GM23338 (cell line): Measurements from ENCODE around the gene RPS5. TPM values are rescaled to one million over a fixed set of nuclear protein-coding genes. Genes with fewer than 3 reads are reported as not detected.

Experiments
- ATAC-seq: fragments of 200-7000 bp; cut with Tn5 transposase; 3 replicates; pipeline ENCODE4 v1.9.1; 2020
- DNase-seq: peaks from one replicate; pipeline ENCODE4 v3.0.0-alpha.2; 2015; ENCODE audit warnings: low spot score
- H2AFZ ChIP-seq: fragments of 200-600 bp; sonication (generic); 2 replicates; pipeline ENCODE4 v1.8.0; 2016; ENCODE audit warnings: antibody characterized with exemption, mild to moderate bottlenecking, moderate library complexity
- H3F3A ChIP-seq: fragments of 200-600 bp; sonication (generic); replicated peaks from 2 replicates; pipeline ENCODE4 v1.8.0; 2017; ENCODE audit warnings: antibody characterized with exemption, mixed run types, low read depth
- H3K27ac ChIP-seq: fragments of 200-600 bp; sonication (generic); 2 replicates; pipeline ENCODE4 v1.6.1; 2016; ENCODE audit warnings: low read depth
- H3K27me3 ChIP-seq: fragments of 200-600 bp; sonication (generic); 2 replicates; pipeline ENCODE4 v1.8.0; 2016; ENCODE audit warnings: mild to moderate bottlenecking, mixed run types, moderate library complexity; ENCODE audit not compliant: insufficient read depth
- H3K36me3 ChIP-seq: fragments of 200-600 bp; sonication (generic); 2 replicates; pipeline ENCODE4 v1.8.0; 2016; ENCODE audit warnings: mild to moderate bottlenecking; ENCODE audit not compliant: insufficient read depth
- H3K4me1 ChIP-seq: fragments of 200-600 bp; sonication (generic); 2 replicates; pipeline ENCODE4 v1.8.0; 2016; ENCODE audit warnings: mild to moderate bottlenecking, moderate library complexity; ENCODE audit not compliant: insufficient read depth
- H3K4me2 ChIP-seq: fragments of 200-600 bp; sonication (generic); 2 replicates; pipeline ENCODE4 v1.7.1; 2017; ENCODE audit warnings: mixed run types
- H3K4me3 ChIP-seq: fragments of 200-600 bp; sonication (generic); 2 replicates; pipeline ENCODE4 v1.6.1; 2016; ENCODE audit warnings: mixed run types
- H3K79me2 ChIP-seq: fragments of 200-600 bp; sonication (generic); replicated peaks from 2 replicates; pipeline ENCODE4 v1.8.0; 2017; ENCODE audit warnings: mild to moderate bottlenecking; ENCODE audit not compliant: insufficient read depth
- H3K9me2 ChIP-seq: fragments of 200-600 bp; sonication (generic); 2 replicates; pipeline ENCODE4 v1.8.0; 2017; ENCODE audit not compliant: insufficient read depth
- H4K20me1 ChIP-seq: fragments of 200-600 bp; sonication (generic); replicated peaks from 2 replicates; pipeline ENCODE4 v1.8.0; 2017; ENCODE audit warnings: mild to moderate bottlenecking; ENCODE audit not compliant: insufficient read depth
- H3K27ac Mint-ChIP-seq: 2 replicates; pipeline ENCODE4 v1.8.0; 2020; ENCODE audit warnings: inconsistent platforms, mild to moderate bottlenecking, moderate library complexity, mixed read lengths
- H3K27me3 Mint-ChIP-seq: 3 replicates; pipeline ENCODE4 v1.8.0; 2022; ENCODE audit warnings: low read depth, mild to moderate bottlenecking, moderate library complexity, mixed read lengths, inconsistent platforms; ENCODE audit not compliant: insufficient read depth, poor library complexity
- H3K36me3 Mint-ChIP-seq: 3 replicates; pipeline ENCODE4 v1.8.0; 2021; ENCODE audit warnings: low read depth, mild to moderate bottlenecking, inconsistent platforms, moderate library complexity, mixed read lengths
- H3K4me1 Mint-ChIP-seq: 3 replicates; pipeline ENCODE4 v1.8.0; 2020; ENCODE audit warnings: mild to moderate bottlenecking, inconsistent platforms, mixed read lengths
- H3K4me3 Mint-ChIP-seq: 3 replicates; pipeline ENCODE4 v1.8.0; 2021; ENCODE audit warnings: moderate library complexity, mild to moderate bottlenecking, inconsistent platforms, mixed read lengths
- H3K9me3 Mint-ChIP-seq: 3 replicates; pipeline ENCODE4 v1.8.0; 2020; ENCODE audit warnings: moderate library complexity, mild to moderate bottlenecking, inconsistent platforms, mixed read lengths
- JUNB ChIP-seq: IDR thresholded peaks from one replicate; pipeline ENCODE4 v1.6.1; 2016; ENCODE audit warnings: antibody characterized with exemption; ENCODE audit not compliant: unreplicated experiment
- POLR2AphosphoS5 ChIP-seq: IDR thresholded peaks from 2 replicates; pipeline ENCODE4 v1.6.1; 2016; ENCODE audit warnings: antibody characterized with exemption, low read depth
- ZNF331 ChIP-seq: fragments of 250-450 bp; sonication (Bioruptor Pico); IDR thresholded peaks from 2 replicates; pipeline ENCODE4 v1.5.0; 2020; ENCODE audit warnings: low read depth, mild to moderate bottlenecking, moderate library complexity
- ZNF462 ChIP-seq: fragments of 250-450 bp; sonication (Bioruptor Pico); IDR thresholded peaks from 2 replicates; pipeline ENCODE4 v1.5.0; 2020; ENCODE audit warnings: mild to moderate bottlenecking, moderate library complexity
- polyA plus RNA-seq: library from polyadenylated mRNA; unstranded; fragments of >200 nt; fragmentation: Nextera tagmentation; extraction: Ambion mirVana; gene quantifications from 2 replicates; pipeline ENCODE4 v1.2.1, GENCODE V29; 2016
- total RNA-seq: library from RNA; depleted of rRNA; stranded (reverse); fragments of >200 nt; shearing (Covaris generic); gene quantifications from 2 replicates; pipeline ENCODE4 v1.2.3, GENCODE V29; 2014

The RPS5 gene
- total and polyA plus RNA-seq, 2 experiments from 2014 or later, result 734 to 2,111 TPM

GRCh38 chr19:58395979-58396627 lies 9.0 kb downstream of the RPS5 start (continued):
- TF ChIP-seq ZNF462 (CRISPR knock-in tag) (no peak), ZNF331 (CRISPR knock-in tag) (no peak), POLR2AphosphoS5 (no peak), JUNB (peak; percentile 88)

GRCh38 chr19:58396691-58397532 lies 9.8 kb downstream of the RPS5 start:
- H3K4me3 Mint-ChIP-seq, result peak overlapping the region; percentile 57
- no peak overlapping the region for H3K27ac ChIP-seq
- 0 out of 2 replicates have a peak overlapping the region, but pooled peaks have one; percentile 38 for H2AFZ ChIP-seq
- peaks cover 43% of the 10 kb centered on the region for H3F3A ChIP-seq
- DNase-seq (peak; percentile 17), ATAC-seq (no peak)
- H3K4me1 Mint-ChIP-seq, result peaks cover 14% of the 10 kb centered on the region
- H3K27me3 Mint-ChIP-seq, result peaks cover 40% of the 10 kb centered on the region
- H3K36me3 ChIP-seq, result peaks cover 15% of the 10 kb centered on the region; the same call in 1 of the 2 replicates
- peaks cover 32% of the 10 kb centered on the region for H3K36me3 Mint-ChIP-seq
- peak overlapping the region; percentile 56 for H3K4me3 ChIP-seq
- H3K9me3 Mint-ChIP-seq, result no peaks in the 10 kb centered on the region; the same call in 2 of the 3 replicates
- peaks cover 5% of the 10 kb centered on the region; the same call in 1 of the 2 replicates for H3K4me1 ChIP-seq
- no peaks in the 10 kb centered on the region for H3K9me2 ChIP-seq
- TF ChIP-seq ZNF462 (CRISPR knock-in tag), result no peak
- H3K27me3 ChIP-seq, result peaks cover 21% of the 10 kb centered on the region
- no peak overlapping the region for H3K27ac Mint-ChIP-seq
- H3K4me2 ChIP-seq, result peak overlapping the region; percentile 77
- peaks cover 1% of the 10 kb centered on the region; the same call in 1 of the 2 replicates for H3K79me2 ChIP-seq
- peaks cover 8% of the 10 kb centered on the region for H4K20me1 ChIP-seq
